ENCODE results near the gene ATAD5.
"Not testable (repeated sequence)": the region's sequence is repeated elsewhere in the genome, so short reads cannot be mapped to it uniquely, and the experiment has no call there.

DNA sequence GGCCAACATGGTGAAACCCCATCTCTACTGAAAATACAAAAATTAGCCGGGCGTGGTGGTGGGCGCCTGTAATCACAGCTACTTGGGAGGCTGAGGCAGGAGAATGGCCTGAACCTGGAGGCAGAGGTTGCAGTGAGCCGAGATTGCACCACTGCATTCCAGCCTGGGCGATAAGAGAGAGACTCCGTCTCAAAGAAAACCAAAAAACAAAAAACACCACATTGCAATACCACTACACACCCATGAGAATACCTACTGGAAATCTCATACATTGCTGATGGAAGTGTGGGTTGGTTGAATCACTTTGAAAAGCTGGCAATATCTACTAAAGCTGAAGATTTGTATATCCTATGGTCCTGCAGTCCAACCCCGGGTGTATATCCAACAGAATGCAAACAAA, 78.4 kb downstream of the ATAD5 start:
- TF ChIP-seq, protein P1, sequence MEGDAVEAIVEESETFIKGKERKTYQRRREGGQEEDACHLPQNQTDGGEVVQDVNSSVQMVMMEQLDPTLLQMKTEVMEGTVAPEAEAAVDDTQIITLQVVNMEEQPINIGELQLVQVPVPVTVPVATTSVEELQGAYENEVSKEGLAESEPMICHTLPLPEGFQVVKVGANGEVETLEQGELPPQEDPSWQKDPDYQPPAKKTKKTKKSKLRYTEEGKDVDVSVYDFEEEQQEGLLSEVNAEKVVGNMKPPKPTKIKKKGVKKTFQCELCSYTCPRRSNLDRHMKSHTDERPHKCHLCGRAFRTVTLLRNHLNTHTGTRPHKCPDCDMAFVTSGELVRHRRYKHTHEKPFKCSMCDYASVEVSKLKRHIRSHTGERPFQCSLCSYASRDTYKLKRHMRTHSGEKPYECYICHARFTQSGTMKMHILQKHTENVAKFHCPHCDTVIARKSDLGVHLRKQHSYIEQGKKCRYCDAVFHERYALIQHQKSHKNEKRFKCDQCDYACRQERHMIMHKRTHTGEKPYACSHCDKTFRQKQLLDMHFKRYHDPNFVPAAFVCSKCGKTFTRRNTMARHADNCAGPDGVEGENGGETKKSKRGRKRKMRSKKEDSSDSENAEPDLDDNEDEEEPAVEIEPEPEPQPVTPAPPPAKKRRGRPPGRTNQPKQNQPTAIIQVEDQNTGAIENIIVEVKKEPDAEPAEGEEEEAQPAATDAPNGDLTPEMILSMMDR (IDR thresholded peaks at IDR 0.05; ENCODE audit: insufficient read depth, low read length), result not testable (repeated sequence)
- TF ChIP-seq, protein P2, sequence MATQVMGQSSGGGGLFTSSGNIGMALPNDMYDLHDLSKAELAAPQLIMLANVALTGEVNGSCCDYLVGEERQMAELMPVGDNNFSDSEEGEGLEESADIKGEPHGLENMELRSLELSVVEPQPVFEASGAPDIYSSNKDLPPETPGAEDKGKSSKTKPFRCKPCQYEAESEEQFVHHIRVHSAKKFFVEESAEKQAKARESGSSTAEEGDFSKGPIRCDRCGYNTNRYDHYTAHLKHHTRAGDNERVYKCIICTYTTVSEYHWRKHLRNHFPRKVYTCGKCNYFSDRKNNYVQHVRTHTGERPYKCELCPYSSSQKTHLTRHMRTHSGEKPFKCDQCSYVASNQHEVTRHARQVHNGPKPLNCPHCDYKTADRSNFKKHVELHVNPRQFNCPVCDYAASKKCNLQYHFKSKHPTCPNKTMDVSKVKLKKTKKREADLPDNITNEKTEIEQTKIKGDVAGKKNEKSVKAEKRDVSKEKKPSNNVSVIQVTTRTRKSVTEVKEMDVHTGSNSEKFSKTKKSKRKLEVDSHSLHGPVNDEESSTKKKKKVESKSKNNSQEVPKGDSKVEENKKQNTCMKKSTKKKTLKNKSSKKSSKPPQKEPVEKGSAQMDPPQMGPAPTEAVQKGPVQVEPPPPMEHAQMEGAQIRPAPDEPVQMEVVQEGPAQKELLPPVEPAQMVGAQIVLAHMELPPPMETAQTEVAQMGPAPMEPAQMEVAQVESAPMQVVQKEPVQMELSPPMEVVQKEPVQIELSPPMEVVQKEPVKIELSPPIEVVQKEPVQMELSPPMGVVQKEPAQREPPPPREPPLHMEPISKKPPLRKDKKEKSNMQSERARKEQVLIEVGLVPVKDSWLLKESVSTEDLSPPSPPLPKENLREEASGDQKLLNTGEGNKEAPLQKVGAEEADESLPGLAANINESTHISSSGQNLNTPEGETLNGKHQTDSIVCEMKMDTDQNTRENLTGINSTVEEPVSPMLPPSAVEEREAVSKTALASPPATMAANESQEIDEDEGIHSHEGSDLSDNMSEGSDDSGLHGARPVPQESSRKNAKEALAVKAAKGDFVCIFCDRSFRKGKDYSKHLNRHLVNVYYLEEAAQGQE (IDR thresholded peaks at IDR 0.05; ENCODE audit: insufficient replicate concordance, low read depth), result not testable (repeated sequence)
- TF ChIP-seq POLR2AphosphoS5 (IDR thresholded peaks at IDR 0.05; ENCODE audit: low read depth); SPI1 (IDR thresholded peaks at IDR 0.05; ENCODE audit: borderline replicate concordance, low read depth); GABPA (IDR thresholded peaks at IDR 0.05; ENCODE audit: low read depth): not testable (repeated sequence)

Data from HL-60 (cell line).